Measurements from ENCODE around the gene NLRC5.

Gene NLRC5

GRCh38 chr16:56974549-56975300 lies 14.6 kb upstream of the NLRC5 start:
- no peaks in the 10 kb centered on the region for H3K4me1 ChIP-seq (ENCODE audit: control insufficient read depth, insufficient read depth, low read length)
- H3K9ac ChIP-seq (ENCODE audit: low read depth, low read length) = no peak overlapping the region
- no peak overlapping the region for H3K27ac ChIP-seq (ENCODE audit: low read depth, low read length)
- no peaks in the 10 kb centered on the region for H3K9me3 ChIP-seq (ENCODE audit: control insufficient read depth, insufficient read depth, low read length)
- H3K27me3 ChIP-seq (ENCODE audit: control insufficient read depth, insufficient read depth, low read length) = no peaks in the 10 kb centered on the region
- no peak overlapping the region for H3K4me3 ChIP-seq (ENCODE audit: low read depth, low read length)
- H3K36me3 ChIP-seq (ENCODE audit: control insufficient read depth, insufficient read depth, low read length) = no peaks in the 10 kb centered on the region

GRCh38 chr16:56975714-56976113 lies 13.6 kb upstream of the NLRC5 start:
- Histone ChIP-seq H3K27me3 (ENCODE audit: control insufficient read depth, insufficient read depth, low read length) (no peaks in the 10 kb centered on the region), H3K27ac (ENCODE audit: low read depth, low read length) (no peak overlapping the region), H3K36me3 (ENCODE audit: control insufficient read depth, insufficient read depth, low read length) (no peaks in the 10 kb centered on the region), H3K4me3 (ENCODE audit: low read depth, low read length) (no peak overlapping the region), H3K4me1 (ENCODE audit: control insufficient read depth, insufficient read depth, low read length) (no peaks in the 10 kb centered on the region), H3K9me3 (ENCODE audit: control insufficient read depth, insufficient read depth, low read length) (no peaks in the 10 kb centered on the region), H3K9ac (ENCODE audit: low read depth, low read length) (no peak overlapping the region)

DNA sequence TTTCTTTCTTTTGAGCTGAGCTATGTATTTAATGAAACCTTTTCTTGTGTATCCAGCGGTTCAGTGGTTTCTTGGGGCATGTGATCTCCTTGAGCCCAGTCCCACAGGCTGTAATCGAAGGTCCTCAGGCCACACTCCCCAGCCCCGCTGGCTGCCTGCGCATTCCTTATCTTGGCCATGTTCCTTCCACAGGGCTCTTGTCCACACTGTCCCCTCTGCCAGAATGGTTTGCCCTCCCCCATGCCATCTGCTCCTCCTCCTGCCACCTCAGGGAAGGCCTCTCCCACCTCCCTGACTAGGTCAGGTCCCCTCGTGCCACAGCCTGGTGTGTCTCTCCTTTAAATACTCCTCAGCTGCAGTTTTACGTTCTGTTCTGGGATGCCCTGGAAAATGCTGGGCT lies 12.1 kb upstream of the NLRC5 start:
- H3K4me3 ChIP-seq (ENCODE audit: low read depth, low read length) = no peak overlapping the region
- no peaks in the 10 kb centered on the region for H3K36me3 ChIP-seq (ENCODE audit: control insufficient read depth, insufficient read depth, low read length)
- no peak overlapping the region for H3K27ac ChIP-seq (ENCODE audit: low read depth, low read length)
- no peaks in the 10 kb centered on the region for H3K27me3 ChIP-seq (ENCODE audit: control insufficient read depth, insufficient read depth, low read length)
- no peaks in the 10 kb centered on the region for H3K4me1 ChIP-seq (ENCODE audit: control insufficient read depth, insufficient read depth, low read length)
- no peaks in the 10 kb centered on the region for H3K9me3 ChIP-seq (ENCODE audit: control insufficient read depth, insufficient read depth, low read length)
- no peak overlapping the region for H3K9ac ChIP-seq (ENCODE audit: low read depth, low read length)

GRCh38 chr16:56977823-56978430 lies 11.4 kb upstream of the NLRC5 start:
- no peak overlapping the region for H3K4me3 ChIP-seq (ENCODE audit: low read depth, low read length)
- no peak overlapping the region for H3K27ac ChIP-seq (ENCODE audit: low read depth, low read length)
- no peaks in the 10 kb centered on the region for H3K27me3 ChIP-seq (ENCODE audit: control insufficient read depth, insufficient read depth, low read length)
- H3K9me3 ChIP-seq (ENCODE audit: control insufficient read depth, insufficient read depth, low read length) = no peaks in the 10 kb centered on the region
- no peaks in the 10 kb centered on the region for H3K36me3 ChIP-seq (ENCODE audit: control insufficient read depth, insufficient read depth, low read length)
- H3K9ac ChIP-seq (ENCODE audit: low read depth, low read length) = no peak overlapping the region
- H3K4me1 ChIP-seq (ENCODE audit: control insufficient read depth, insufficient read depth, low read length) = no peaks in the 10 kb centered on the region

- Histone ChIP-seq H3K9ac (ENCODE audit: low read depth, low read length) (no peak overlapping the region), H3K27ac (ENCODE audit: low read depth, low read length) (no peak overlapping the region), H3K27me3 (ENCODE audit: control insufficient read depth, insufficient read depth, low read length) (no peaks in the 10 kb centered on the region), H3K4me3 (ENCODE audit: low read depth, low read length) (no peak overlapping the region), H3K36me3 (ENCODE audit: control insufficient read depth, insufficient read depth, low read length) (no peaks in the 10 kb centered on the region), H3K4me1 (ENCODE audit: control insufficient read depth, insufficient read depth, low read length) (no peaks in the 10 kb centered on the region), H3K9me3 (ENCODE audit: control insufficient read depth, insufficient read depth, low read length) (no peaks in the 10 kb centered on the region)
Measured at GRCh38 chr16:56980201-56980535, 9.2 kb upstream of the NLRC5 start.

DNA sequence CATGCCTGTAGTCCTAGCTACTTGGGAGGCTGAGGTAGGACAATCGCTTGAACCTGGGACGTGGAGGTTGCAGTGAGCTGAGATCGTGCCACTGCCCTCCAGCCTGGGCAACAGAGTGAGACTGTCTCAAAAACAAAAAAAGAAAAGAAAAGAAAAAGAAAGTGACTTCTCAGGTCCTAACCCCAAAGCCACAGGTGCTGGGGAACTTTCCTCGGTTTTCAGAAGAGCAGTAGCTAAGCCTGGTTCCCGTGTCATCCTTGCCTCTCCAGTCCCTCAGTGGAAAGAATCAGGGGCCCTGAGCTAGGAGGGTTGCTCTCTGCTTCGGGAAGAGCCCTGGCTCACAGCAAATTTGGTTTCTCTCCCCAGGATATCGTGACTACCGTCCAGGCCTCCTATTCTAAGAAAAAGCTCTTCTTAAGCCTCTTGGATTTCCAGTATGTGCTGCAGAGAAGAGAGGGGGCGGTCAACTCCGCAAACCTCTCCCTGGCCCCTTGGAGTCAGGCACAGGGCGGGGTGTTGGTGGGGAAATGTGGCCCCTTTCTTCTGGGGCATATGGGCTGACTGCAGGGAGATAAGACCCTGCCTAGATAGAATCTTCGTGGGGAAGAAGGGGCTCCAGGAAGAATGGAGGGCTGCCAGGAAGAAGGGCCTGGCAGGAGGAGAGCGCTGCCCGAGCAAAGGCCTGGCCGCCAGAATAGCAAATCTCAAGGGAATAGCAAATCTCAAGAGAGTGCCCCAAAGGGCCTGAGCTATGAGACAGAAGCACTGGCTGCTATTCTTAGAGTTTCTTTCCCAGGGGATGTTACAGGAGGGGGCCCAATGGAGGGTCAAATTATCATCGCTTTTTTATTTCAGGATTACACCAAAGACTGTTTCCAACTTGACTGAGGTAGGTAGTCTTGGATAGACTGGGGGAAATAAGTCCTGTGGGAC lies 8.3 kb upstream of the NLRC5 start:
- Histone ChIP-seq H3K4me3 (ENCODE audit: low read depth, low read length) (no peak overlapping the region), H3K27ac (ENCODE audit: low read depth, low read length) (no peak overlapping the region)

DNA sequence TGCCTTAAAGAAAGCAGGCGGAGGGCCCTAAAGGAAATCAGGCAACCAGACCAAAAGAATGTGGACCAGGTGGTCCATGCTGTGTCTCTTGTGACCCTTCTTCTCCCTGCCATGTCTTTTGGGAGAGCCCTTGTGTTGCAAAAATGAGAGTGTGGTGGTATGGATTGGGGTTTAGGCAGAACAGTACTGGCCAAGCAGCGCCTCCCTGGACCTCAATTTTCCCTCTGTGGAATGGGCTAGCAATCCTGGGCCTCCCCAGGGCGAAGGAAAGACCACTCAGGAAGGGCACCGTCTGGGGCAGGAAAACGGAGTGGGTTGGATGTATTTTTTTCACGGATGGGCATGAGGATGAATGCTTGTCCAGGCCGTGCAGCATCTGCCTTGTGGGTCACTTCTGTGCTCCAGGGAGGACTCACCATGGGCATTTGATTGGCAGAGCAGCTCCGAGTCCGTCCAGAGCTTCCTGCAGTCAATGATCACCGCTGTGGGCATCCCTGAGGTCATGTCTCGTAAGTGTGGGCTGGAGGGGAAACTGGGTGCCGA lies 7.6 kb upstream of the NLRC5 start:
- H3K4me3 ChIP-seq (ENCODE audit: low read depth, low read length) = no peak overlapping the region
- H3K36me3 ChIP-seq (ENCODE audit: control insufficient read depth, insufficient read depth, low read length) = no peaks in the 10 kb centered on the region
- no peak overlapping the region for H3K9ac ChIP-seq (ENCODE audit: low read depth, low read length)
- H3K4me1 ChIP-seq (ENCODE audit: control insufficient read depth, insufficient read depth, low read length) = no peaks in the 10 kb centered on the region
- H3K27ac ChIP-seq (ENCODE audit: low read depth, low read length) = no peak overlapping the region
- H3K9me3 ChIP-seq (ENCODE audit: control insufficient read depth, insufficient read depth, low read length) = no peaks in the 10 kb centered on the region
- H3K27me3 ChIP-seq (ENCODE audit: control insufficient read depth, insufficient read depth, low read length) = no peaks in the 10 kb centered on the region

More for the DNA sequence above, 8.3 kb upstream of the NLRC5 start:
- Histone ChIP-seq H3K4me1 (ENCODE audit: control insufficient read depth, insufficient read depth, low read length) (no peaks in the 10 kb centered on the region), H3K9ac (ENCODE audit: low read depth, low read length) (no peak overlapping the region), H3K9me3 (ENCODE audit: control insufficient read depth, insufficient read depth, low read length) (no peaks in the 10 kb centered on the region), H3K36me3 (ENCODE audit: control insufficient read depth, insufficient read depth, low read length) (no peaks in the 10 kb centered on the region), H3K27me3 (ENCODE audit: control insufficient read depth, insufficient read depth, low read length) (no peaks in the 10 kb centered on the region)

DNA sequence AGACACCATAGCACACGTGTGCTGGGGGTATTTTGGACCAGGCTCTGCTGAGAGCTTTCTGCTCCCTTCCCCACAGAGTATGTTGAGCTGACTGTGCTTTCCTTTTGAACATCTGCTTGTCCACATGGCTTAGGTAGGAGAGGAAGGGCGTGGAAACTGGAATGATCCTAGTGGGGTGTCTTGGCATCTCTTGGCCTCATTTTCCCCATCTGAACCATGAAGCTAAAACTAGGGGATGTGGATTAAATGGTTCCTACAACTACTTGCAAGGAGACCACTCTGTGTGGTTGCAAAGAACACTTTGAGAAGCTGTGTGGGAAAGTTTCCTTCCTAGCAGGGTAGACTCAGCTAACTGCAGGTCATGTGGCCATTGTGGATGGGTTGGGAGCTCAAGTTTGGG lies 6.7 kb upstream of the NLRC5 start:
- H3K27me3 ChIP-seq (ENCODE audit: control insufficient read depth, insufficient read depth, low read length) = 0 out of 2 replicates have a peak, but pooled peaks cover 2% of the 10 kb centered on the region
- H3K9ac ChIP-seq (ENCODE audit: low read depth, low read length) = no peak overlapping the region
- no peaks in the 10 kb centered on the region for H3K9me3 ChIP-seq (ENCODE audit: control insufficient read depth, insufficient read depth, low read length)
- H3K36me3 ChIP-seq (ENCODE audit: control insufficient read depth, insufficient read depth, low read length) = no peaks in the 10 kb centered on the region
- H3K4me1 ChIP-seq (ENCODE audit: control insufficient read depth, insufficient read depth, low read length) = no peaks in the 10 kb centered on the region
- no peak overlapping the region for H3K27ac ChIP-seq (ENCODE audit: low read depth, low read length)
- no peak overlapping the region for H3K4me3 ChIP-seq (ENCODE audit: low read depth, low read length)

DNA sequence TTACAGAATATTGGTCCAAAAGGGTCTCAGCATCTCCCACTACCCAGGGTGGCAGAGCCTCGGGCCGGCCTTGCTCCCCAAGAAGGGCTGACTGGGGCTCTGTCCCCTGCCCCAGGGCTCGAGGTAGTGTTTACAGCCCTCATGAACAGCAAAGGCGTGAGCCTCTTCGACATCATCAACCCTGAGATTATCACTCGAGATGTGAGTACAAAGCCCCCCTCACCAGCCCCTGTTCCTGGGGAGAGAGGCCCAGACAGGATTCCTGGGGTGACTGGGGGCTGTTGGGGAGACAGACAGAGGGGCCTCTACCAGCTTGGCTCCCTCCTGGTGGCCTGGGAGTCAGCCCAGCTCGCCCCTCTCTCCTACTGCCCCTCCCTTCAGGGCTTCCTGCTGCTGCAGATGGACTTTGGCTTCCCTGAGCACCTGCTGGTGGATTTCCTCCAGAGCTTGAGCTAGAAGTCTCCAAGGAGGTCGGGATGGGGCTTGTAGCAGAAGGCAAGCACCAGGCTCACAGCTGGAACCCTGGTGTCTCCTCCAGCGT lies 6.1 kb upstream of the NLRC5 start:
- no peak overlapping the region for H3K9ac ChIP-seq (ENCODE audit: low read depth, low read length)
- H3K27ac ChIP-seq (ENCODE audit: low read depth, low read length) = no peak overlapping the region
- no peaks in the 10 kb centered on the region for H3K36me3 ChIP-seq (ENCODE audit: control insufficient read depth, insufficient read depth, low read length)
- no peaks in the 10 kb centered on the region for H3K9me3 ChIP-seq (ENCODE audit: control insufficient read depth, insufficient read depth, low read length)
- no peaks in the 10 kb centered on the region for H3K4me1 ChIP-seq (ENCODE audit: control insufficient read depth, insufficient read depth, low read length)
- H3K4me3 ChIP-seq (ENCODE audit: low read depth, low read length) = no peak overlapping the region
- H3K27me3 ChIP-seq (ENCODE audit: control insufficient read depth, insufficient read depth, low read length) = peaks cover 8% of the 10 kb centered on the region

- Histone ChIP-seq H3K36me3 (ENCODE audit: control insufficient read depth, insufficient read depth, low read length) (no peaks in the 10 kb centered on the region), H3K4me1 (ENCODE audit: control insufficient read depth, insufficient read depth, low read length) (no peaks in the 10 kb centered on the region), H3K9me3 (ENCODE audit: control insufficient read depth, insufficient read depth, low read length) (no peaks in the 10 kb centered on the region), H3K27me3 (ENCODE audit: control insufficient read depth, insufficient read depth, low read length) (peaks cover 21% of the 10 kb centered on the region), H3K9ac (ENCODE audit: low read depth, low read length) (no peak overlapping the region), H3K4me3 (ENCODE audit: low read depth, low read length) (no peak overlapping the region), H3K27ac (ENCODE audit: low read depth, low read length) (no peak overlapping the region)
Measured at GRCh38 chr16:56984639-56985038, 4.7 kb upstream of the NLRC5 start.
